Superior temporal gyrus (tissue), 1 donor: ENCODE data around the gene SLC9A7.

Source experiments
- DNase-seq: peaks from one replicate; pipeline ENCODE4 v3.0.0-alpha.2; 2016; ENCODE audit errors: extremely low spot score

Gene SLC9A7

DNA sequence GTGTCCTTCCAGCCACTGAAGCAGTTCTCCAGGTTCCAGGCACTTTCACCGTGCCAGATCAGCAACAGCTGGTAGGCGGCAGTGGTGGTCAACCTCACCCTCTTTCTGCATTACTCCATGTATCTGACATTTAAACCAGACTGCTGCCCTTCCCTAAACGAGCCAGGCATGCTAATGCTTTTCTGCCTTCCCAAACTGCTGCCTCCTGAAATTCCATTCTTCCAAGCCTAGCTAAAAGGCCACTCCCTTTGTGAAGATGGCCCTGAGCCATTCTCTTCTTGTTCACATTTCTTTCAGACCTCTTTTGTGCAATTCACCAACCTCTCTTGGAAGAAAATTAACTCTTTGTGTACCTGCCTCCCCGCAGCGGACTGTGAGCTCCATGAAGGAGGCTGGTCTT is 111.7 kb downstream of the SLC9A7 start:
- no peak for DNase-seq

DNA sequence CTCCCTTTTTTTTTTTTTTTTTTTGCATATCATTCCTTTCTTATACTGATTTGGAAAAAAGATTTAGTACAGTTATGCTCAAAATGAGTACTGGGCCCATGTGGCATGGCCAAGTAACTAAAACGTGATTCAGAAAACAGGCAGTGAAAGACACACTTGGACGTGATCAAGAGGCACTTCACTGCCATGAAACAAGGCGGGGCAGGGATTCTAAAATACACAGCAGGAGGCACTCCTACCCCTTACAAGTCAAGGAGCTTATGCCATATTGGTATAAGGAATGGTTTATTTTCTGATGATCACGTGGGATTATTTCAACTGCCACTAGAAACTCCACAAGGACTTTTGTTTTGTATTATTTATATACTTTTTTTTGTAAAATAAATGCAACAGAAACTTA is 113.3 kb downstream of the SLC9A7 start:
- no peak for DNase-seq

DNA sequence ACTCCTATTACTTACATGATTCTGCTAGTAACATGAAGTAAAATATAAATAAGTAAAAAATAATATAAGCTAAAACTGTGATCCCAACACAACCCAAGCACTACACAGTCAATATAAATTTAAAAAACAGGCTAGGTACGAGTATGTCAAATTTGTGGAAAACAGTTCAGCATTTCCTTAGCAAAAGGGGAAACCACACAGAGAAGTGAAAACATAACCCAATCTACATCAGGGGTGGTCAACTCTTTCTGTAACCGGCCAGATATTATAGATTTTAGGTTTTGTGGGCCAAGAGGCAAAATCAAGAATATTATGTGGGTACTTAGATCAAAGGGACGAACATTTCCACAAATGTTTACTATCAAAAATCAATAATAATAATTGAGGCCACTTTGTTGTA is 115.3 kb downstream of the SLC9A7 start:
- DNase-seq = no peak

DNA sequence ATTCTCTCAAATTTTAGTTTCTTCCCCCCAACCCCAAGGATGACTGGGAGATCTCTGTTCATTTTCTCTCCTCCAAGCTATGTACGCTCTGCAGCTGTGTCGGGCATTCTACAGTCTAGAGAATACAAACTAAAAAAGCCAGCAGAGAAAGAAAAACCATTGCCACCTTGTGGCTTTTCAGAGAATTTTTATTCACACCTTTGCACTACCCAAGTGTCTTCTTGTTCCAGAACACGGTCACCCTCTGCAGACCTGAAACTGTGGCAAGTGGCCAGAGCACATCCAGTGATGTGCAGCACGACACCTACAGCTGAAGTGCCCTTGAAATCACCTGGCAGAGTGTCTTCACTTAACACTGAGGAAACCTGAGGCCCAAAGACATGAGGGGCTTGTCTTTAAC is 116.8 kb downstream of the SLC9A7 start:
- peak; percentile 15 for DNase-seq

DNA sequence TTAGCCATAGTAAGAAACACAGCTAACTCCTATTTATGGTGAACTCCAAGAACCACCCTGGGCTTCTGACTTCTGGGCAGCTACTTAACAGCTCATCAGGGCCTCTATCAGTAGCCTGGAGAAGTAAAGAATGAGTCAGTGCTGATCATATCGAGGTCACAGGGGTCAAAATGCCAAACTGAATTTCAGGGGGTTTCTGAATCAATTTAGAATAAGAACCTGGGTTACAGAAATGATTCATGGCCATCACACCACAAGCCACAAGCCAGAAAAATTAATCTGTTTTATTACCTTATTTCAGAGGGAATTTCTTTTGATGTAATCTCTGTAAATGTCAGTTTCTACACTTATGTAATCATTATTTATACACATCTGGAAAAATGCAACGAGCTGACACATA is 121.0 kb downstream of the SLC9A7 start:
- DNase-seq = no peak

DNA sequence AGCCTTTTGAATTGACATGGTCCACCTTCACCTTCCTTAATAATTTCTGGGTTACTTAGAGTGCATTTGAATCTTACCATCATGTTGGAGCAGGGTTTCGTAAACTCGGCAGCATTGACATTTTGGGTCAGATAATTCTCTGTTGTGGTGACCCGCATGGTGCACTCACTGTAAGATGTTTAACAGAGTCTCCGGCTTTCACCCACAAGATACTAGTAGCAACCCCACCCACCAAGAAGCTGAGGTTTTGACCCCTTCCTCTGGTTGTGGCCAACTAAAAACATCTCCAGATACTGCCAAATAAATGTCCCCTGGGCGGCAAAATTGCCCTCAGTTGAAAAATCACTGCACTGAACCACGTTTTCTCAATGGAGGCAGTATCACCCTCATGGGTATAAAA is 122.7 kb downstream of the SLC9A7 start:
- no peak for DNase-seq

DNA sequence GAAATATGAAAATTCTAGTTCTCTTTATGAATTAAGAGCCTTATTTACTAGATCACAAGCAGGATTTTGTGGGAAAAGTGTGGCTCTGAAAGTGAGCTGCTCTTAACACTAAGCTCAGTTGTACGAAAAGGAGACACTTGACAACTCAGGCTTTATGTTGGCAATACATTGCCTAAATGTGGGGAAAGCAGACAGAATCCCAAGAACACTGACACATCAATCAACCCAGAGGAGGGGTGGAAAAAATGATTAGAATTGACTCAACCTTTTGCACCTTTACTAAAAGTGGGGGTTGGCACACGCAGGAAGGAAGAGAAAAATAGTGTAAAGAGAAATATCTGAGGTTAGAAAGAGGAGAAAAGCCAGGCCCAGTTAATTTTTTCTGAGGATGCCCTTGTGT is 123.7 kb downstream of the SLC9A7 start:
- no peak for DNase-seq

DNA sequence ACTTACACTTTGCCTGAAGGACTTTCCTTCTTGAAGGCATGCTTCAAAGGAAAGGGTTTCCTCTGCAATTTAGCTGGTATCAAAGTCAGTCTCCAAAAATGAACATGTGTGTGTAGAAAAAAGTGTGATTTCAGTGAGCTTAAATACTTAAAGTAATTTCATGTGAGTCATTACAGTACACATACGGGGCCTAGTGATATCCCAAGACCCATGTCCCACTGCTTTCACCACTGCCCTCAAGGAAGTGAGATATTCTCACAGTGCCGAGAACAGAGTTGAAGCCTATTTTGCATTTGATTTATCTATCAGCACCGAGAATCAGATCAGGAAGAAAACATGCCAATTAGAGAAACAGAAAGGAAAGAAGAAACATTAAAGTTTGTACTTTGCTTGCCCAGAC is 124.3 kb downstream of the SLC9A7 start:
- no peak for DNase-seq

DNA sequence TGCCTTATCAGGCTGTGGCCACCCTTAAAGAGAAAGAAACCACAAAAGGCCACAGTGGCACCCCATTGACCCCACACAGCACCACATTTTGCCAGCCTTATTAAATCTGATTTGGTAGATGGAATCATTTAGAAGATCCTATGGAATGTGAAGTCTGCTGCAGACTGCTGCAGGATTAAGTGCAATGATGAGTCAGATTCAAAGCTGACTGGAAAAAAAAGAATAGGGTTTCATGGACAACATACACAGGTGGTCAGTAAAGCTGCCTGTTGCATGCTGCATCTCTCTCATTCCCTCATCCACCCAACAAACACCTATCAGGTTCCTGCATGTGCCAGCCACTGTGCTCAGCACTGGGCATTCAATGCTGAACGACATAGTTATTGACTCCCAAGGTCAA is 128.8 kb downstream of the SLC9A7 start:
- DNase-seq = no peak

DNA sequence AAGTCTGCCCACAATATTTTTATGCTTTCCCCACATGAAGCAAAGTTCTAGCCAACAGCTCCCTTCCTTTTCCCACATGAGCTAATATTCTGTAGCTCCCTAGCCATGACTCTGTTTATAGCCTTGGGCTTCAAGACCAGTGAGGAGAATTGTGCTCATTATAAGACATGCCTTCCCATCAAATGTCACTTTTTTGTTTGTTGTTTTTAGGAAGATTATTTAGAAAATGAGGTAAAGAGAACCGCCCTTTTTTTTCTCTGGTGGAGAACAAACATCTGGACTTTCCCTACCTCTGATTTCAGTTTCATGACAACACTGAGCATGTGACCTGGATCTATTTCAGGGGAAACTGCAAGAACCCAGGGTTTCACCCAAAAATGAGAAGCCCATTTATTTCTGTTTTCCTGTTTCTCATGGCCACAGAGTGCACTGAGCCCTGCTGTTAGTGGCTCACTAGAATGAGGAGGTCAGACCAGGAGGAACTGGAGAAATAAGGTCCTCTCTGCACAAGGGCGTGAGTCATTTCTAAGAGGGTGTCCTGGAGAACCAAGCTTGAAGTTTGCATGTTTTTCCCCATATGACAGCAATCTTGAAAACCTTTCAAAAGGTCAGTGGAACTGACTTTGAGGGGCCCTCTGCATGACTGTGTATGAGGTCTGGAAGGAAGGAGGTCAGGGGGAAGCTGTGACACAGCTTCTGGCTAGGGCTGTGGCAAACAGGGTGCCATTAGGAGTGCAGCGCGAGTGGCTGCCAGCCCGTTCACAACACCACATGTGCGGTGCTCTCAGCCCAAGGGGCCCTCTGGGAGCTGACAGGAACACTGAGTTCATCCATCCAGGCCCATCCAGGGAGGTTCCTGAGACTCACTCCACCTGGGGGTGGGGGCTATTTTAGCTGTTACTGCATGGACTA is 130.2 kb downstream of the SLC9A7 start:
- no peak for DNase-seq

DNA sequence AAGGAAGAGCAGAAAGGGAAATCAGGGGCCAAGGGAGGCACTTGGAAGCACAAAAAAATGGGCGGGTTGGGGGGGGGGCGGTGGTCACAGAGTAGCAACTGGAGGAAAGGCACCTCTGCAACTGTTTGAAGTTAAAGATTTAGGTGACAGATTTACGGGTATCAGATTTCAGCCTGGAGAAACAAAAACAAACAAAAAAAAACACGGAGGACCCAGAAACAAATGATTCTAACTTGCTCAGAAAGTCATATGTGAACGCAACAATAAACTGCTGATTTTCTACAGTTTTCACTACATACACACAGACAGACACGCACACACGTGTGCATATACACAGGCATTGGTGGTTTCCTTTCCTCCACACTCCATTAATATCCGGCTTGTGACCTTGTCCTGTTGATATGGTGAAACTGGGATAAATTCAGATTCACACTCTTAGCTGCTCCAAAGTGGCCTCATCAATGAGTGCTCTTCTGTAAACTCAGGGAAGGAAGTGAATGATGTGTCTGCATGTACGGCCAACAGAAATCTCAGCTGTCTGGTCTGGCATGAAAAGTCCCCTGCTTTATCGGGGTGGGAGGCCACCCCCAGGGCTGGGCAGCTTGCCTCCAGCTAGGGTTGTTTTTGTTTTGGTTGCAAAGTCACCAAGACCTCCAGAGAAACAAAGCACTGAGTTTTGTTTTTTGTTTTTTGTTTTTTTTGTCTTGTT is 131.1 kb downstream of the SLC9A7 start:
- no peak for DNase-seq

DNA sequence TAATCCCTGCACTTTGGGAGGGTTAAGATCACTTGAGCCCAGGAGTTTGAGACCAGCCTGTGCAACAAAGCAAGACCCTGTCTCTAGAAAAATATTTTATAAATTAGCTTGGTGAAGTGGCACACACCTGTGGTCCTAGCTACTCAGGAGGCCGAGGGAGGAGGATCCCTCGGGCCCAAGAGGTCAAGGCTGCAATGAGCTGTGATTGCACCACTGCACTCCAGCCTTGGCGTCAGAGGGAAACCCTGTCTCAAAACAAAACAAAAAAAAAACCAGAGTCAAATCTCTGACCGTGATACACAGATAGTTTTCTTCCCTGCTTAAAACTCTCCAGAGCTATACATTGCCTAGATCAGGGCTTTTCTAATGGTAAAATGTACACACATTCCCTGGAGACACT is 131.9 kb downstream of the SLC9A7 start:
- DNase-seq = no peak

DNA sequence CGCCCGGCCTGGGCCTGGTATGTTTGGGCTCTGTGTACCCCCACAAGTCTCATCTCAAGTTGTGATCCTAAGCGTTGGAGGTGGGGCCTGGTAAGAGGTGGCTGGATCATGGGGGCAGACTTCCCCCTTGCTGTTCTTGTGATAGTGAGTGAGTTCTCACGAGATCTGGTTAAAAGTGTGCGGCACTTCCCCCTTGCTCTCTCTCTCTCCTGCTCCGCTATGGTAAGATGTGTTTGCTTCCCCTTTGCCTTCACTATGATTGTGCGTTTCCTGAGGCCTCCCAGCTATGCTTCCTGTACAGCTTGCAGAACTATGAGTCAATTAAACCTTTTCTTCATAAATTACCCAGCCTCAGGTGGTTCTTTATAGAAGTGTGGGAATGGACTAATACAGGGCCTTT is 132.4 kb downstream of the SLC9A7 start:
- DNase-seq = no peak

DNA sequence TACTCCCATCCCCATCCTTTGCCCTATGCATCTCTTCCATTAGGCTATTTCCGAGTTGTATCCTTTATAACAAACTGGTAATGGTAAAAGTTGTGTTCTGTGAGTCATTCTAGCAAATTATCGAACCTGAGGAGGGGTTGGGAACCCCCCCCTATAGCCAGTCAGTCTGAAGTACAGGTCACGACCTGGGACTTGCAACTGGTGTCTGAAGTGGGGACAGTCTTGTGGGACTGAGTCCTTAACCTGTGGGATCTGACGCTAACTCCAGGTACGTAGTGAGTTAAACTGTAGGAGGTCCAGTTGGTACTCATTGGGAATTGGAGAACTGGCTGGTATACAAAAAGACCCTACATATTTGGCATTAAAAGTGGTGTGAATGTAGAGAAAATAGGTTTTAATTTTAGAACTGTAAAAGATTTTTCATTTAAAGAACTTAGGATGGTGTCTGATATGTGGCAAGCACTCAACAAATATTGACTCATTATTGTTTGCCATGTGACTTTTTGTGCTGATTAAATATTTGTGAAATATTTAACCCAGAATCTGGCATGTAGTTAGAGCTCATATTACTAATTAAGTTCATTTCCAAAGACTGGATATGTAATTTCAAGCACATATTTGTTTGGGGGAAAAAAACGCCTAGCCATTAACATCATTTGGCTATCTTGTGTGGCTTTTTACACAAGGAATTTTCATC is 134.7 kb downstream of the SLC9A7 start:
- no peak for DNase-seq

DNA sequence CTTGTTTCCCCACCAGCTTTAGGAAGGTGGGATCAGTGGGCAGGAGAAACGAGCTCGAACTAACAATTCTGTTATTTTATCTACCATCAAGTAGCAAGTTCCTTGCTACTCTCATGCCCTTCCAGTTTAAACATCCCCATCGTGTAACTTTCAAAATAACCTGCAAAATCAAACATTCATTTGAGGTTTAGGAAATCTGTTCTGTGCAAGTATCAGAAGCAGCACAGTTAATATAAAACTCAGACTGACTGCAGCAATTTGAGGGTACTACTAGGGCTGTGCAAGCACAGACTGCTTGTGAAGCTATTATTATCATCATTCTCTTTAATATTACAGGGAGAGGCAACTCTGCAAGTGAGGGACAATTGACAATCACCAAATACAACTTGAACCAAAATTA is 137.3 kb downstream of the SLC9A7 start:
- DNase-seq = no peak

DNA sequence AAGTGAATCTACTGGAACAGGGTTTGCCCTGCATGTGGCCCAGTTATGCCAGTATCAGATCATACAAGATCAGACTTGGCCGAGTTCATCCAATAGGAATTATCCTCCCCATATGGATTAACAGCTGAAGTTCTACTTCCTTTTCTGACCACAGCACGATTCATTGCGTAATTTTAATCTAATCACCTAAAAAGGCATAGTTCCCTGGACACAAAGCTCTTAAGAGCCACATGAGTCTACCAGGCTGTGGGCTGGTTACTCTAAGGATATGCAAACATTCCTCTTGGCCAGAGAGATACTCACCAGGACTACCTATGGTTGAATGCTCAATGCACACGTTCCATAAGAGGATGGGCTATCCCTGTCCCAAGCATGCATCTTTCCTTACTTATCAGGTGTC is 138.4 kb downstream of the SLC9A7 start:
- no peak for DNase-seq

DNA sequence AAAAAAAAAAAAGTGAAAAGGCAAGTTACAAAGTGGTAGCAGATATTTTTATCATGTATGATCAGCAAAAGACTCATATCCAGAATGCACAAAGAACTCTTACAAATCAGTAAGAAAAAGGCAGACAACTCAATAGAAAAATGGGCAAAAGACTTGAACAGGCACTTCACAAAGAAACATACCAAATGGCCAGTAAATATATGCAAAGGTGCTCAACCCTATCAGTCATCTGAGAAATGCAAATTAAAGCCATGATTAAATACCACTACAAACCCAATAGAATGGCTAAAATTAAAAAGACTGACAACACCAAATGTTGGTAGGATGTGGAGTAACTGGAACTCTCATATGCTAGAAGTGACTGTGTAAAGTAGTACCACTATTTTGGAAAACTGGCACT is 140.0 kb downstream of the SLC9A7 start:
- no peak for DNase-seq

DNA sequence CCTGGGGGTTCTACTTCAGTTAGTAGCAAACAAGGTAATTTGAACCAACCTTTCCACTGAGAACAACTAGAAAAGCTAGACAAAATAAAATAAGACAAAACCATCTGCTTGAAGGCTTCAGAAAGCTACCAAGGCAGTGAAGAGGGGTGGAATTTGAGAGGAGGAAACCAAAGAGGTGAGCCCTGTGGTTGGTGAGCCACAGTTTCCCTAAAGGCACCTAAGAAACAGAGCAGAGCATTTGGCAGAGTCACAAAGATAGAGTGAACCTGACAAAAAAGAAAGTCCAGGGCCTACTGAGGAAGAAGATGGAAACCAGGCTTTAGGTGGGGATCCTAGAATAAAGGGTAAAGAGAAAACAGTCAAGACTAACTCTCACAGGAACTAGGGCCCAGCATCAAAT is 141.0 kb downstream of the SLC9A7 start:
- no peak for DNase-seq

DNA sequence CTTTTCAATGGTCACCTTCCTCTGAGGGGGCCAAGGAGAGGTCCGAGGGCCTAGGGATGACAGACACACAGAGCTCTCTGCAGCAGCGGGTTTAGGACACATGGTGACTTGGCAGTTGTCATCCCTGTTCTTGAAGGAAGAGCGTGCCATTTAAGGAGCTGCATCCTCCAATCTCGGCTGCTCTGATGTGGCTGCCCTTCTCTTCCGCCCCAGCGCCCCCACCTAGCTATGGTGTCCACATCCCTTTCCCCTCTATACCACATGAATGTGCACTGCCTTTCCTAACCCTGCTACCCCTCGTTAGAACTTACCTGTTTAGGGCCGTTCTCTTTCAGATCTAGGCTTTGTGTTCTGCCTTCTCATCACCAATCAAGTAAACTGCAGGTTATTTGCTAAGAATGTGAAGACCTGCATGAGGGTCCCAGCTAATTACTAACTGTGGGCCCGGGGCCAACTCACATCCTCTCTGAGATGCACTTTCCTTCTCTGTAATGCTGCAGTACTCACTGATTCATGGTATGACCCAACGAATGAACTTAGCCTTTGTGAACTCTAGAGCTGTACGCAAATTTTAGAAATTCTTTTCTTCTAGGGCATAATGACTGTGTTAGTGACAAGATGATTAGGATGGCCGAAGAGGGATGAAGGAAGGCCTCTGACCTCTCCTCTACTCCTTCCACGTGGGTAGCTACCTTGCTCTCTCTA is 147.1 kb downstream of the SLC9A7 start:
- no peak for DNase-seq

DNA sequence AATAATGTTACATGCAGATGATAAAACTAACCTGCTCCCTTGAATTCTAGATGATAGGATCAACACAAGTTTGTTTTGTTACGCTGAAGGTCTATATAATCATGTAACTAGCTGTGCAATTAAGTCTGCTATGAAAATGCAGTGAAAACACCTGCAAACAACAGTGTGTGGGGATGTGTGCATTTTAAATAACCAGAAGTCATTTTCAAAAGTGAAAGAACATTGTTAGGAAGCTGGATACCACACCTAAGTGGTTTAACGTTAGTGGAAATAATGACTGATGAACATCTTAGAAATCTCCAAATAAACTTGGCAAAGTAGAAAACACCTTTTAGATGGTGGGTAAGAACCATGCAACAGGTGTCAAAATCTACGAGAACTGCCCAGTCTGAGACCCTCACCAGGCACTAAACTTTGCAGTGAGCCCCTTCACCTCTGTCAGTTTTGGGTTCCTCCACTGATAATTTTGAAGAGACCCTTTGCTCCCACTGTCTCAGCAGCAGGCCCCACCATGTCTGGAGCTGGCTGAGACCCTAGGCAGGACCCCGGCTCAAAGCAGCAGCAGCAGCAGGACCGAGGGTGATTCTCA is 148.8 kb downstream of the SLC9A7 start:
- DNase-seq = no peak

DNA sequence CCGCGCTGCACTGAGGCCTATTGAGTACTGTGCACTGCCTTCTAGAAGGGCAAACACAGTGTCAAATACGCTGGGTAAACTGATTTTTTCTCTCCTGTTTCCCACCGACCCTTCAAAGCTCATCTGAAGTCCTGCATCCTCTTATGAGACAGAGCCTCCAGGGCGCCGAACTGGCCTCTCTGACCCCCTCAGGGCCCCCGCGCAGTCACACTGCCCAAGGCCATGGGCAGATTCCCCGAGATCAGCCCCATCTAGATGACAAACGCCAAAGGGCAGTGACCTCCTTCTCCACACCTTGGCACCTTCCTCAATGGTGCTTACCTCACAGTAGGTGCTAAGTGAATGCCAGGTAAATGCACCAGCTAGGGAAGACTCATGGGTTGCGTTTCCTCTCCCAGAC is 151.0 kb downstream of the SLC9A7 start:
- DNase-seq = no peak
